ENCODE measurements around the gene RAB20.

DNA sequence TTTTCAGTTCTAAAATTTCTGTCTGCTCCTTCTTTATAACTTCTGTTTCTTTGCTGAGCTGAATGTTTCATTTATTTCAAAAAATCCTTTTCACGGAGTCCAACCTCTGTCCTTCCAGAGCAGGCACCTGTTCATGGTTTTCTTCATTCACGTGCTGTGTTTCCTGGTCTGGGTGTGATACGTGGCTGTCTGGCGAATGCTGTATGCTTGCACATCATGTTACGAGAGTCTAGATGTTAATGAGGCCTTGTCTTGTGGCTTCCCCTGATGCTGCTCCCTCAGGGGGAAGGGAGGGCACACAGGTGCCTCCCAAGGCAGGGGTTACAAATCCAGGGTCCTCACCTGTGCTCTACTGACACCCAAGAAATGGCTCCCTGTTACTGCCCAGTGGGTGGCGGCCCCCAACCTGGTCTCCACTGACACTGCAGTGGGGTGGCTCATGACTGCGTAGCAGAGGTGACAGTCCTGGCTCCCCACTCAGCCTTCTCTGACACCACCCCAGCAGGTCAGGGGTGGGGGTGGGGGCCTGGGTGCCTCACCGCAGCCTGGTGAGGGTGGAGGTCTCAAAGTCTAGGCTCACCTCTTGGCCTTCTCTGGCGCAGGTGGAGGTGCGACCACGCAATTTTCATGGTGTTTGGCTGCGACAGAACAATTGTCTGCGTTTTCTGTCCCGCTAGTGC lies 20.1 kb upstream of the RAB20 start:
- TF ChIP-seq, protein P1, sequence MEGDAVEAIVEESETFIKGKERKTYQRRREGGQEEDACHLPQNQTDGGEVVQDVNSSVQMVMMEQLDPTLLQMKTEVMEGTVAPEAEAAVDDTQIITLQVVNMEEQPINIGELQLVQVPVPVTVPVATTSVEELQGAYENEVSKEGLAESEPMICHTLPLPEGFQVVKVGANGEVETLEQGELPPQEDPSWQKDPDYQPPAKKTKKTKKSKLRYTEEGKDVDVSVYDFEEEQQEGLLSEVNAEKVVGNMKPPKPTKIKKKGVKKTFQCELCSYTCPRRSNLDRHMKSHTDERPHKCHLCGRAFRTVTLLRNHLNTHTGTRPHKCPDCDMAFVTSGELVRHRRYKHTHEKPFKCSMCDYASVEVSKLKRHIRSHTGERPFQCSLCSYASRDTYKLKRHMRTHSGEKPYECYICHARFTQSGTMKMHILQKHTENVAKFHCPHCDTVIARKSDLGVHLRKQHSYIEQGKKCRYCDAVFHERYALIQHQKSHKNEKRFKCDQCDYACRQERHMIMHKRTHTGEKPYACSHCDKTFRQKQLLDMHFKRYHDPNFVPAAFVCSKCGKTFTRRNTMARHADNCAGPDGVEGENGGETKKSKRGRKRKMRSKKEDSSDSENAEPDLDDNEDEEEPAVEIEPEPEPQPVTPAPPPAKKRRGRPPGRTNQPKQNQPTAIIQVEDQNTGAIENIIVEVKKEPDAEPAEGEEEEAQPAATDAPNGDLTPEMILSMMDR (conservative IDR thresholded peaks at IDR 0.05): no peak
- TF ChIP-seq ZFX (IDR thresholded peaks at IDR 0.05): no peak

Measured in C4-2B (cell line).